Left kidney (tissue), 2 donors: ENCODE results near the gene ARRDC5. TPM values are rescaled to one million over a fixed set of nuclear protein-coding genes. Genes with fewer than 3 reads are reported as not detected.
A peak's percentile ranks its signal among the peaks of the same experiment; 100 is the strongest.
"Not testable (repeated sequence)": the region's sequence is repeated elsewhere in the genome, so short reads cannot be mapped to it uniquely, and the experiment has no call there.

Experiments
- DNase-seq: peaks from one replicate; pipeline ENCODE4 v3.0.0-alpha.2; 2013
- polyA plus RNA-seq: library from polyadenylated mRNA; unstranded; fragments of 120-200 nt; gene quantifications from one replicate; pipeline ENCODE4 v1.2.1, GENCODE V29; 2013; ENCODE audit not compliant: insufficient read length

ARRDC5 gene
- polyA plus RNA-seq, 1 donor, result not detected

DNA sequence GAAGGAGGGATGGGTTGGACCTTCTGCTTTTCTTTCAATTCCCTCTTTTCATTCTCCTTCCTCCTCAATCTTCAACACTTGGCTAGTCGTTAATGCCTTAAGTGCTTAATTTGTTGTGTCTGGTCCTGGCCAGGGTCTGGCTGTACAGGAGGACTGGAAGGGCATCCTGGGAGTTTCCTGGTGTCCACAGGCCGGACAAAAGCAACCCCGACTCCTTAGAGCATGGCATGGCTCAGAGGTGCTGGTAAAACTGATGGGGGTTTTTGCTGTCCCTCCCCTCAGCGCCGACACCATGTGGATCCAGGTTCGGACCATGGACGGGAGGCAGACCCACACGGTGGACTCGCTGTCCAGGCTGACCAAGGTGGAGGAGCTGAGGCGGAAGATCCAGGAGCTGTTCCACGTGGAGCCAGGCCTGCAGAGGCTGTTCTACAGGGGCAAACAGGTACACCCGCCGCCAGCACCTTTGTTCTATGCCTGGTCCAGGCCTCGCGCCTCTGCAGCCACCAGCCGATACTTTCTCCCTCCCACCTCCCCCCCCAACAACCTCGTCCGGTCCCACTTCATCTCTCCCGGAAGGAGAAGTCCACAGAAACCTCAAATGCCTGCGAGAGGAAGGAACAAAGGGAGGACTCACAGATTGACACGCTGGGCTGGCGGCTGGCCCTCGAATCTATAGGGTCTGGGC lies 8.0 kb upstream of the ARRDC5 start:
- DNase-seq, result no peak

DNA sequence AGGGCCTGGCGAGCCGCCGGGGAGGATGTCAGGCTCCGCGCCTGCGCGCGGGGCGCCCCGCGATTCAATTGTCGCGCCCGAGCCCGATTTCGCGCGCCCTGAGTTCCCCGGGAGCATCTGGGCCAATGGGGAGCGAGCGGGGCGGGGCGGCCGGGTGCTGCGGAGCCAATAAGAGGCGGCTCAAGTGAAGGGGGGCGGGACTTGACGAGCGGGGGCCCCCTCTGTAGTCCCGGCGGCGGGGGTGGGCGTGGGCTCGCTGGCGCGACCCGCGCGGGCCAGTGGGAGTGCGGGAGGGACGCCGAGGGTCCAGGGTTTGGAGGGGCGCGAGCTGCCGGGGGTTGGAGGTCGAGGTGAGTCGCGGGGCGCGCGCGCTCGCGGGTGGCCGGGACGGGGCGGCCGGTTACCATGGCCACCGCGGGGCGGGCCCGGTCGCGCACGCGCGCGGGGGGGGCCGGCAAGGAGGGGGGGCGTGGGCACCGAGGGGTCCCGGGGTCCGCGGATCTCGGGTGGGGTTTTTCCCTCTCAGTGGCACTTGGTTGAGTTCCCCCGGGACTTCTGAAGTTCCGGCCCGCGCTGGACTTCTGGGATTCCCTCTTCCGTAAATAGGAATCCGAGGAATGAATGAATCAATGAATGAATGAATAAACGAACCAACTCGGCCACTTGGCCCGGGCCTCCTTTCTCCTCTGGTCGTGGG lies 7.3 kb upstream of the ARRDC5 start:
- peak; percentile 91 for DNase-seq

DNA sequence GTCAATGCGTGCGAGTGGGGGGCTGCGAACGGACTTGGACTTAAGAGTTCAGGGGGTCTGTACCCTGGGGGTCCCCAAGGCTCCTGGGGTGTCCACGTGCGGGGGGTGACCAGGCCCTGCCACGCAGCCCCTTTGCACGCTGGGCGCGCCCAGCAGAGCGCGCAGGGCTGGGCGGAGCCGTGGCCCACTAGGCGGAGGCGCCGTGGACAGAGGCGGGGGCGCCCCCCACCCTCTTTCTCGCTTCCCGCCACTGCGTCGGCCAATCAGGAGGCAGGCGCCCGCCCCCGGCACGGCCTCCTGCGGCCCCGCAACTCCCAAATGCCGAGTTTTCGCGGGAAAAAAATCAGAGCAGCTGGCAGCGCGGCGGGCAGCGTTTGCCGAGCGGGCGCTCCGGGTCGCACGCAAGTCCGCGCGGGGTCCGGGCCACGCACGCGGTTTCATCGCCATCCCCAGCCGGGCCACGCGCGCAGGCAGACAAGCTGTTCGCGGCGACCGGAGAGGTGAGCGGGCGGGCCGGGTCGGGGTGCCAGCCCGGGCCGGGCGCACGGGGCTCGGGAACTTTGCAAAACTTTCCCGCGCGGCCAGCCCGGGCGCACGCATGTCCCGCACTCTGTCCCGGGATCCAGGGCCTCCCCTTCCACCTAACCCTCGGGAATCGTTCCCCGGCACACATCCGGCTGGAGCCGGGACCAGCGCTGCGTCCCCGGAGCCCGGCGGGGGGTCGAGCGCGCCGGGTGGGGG lies 6.6 kb upstream of the ARRDC5 start, which contains the start of gene UHRF1:
TSS of gene UHRF1 (plus strand) at position 346 of the 741 bp plus-strand sequence. CDS start 1,385 bp downstream, outside the sequence.
- DNase-seq, result no peak

DNA sequence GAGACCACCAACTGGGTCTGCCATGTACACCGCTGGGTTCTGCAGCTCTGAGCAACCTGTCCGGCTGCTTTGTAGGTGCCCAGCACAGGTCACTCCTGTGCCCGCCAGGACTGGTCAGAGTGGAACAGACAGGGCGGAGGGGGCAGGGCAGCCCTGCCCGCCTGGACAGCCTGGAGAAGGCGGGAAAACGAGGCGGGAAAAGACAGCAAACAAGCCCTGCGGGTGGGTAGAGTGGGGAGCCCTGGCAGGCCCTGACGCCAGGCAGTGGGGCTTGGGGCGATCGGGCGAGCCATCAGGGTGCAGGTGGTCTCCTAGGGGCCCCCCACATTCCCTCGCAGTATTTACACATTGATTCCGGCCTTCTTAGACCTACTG lies 6.1 kb upstream of the ARRDC5 start:
- no peak for DNase-seq

DNA sequence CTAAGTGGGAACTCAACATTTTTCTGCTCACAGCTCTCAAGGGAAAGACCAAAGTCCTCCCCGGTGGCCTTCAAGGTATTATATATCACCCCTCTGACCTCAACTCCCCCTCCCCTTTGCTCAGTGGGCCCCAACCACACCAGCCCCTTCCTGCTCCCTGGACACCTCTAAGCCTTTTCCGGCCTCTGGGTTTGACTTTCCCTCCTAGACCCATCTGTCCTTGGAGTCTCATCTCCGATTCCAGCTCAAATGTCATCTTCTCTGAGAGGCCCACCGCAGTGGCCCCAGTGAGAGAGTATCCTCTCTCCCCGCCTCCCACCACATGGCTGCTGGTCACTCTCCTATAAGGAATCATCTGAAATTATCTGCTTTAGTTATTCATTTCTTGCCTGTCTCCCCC lies 5.7 kb upstream of the ARRDC5 start:
- peak; percentile 51 for DNase-seq

DNA sequence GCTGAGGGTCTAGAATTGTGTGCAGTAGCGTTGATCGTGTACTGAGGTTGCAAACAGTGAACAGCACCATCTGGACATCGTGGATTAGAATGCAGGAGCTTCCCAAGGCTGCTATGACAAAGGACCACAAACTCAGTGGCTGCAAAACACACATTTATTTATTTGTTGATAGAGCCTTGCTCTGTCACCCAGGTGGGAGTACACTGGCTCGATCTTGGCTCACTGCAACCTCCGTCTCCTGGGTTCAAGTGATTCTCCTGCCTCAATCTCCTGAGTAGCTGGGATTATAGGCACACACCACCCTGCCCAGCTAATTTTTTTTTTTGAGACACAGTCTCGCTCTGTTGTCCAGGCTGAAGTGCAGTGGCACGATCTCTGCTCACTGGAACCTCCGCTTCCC lies 4.3 kb upstream of the ARRDC5 start:
- DNase-seq, result no peak

DNA sequence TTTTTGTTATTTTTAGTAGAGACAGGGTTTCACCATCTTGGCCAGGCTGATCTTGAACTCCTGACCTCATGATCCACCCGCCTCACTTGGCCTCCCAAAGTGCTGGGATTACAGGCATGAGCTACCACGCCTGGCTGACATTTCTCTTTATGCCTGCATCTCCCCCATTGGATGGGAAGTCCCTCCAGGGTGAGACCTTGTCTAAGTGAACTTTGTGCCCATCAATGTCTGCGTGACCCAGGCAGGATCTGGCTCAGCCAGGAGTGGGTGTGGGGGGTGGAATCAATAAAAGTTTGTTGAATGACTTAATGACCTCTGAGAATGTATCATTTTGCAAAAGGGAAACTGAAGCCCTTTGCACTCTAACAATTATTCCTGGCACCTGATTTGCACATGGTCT lies 1.8 kb upstream of the ARRDC5 start:
- no peak for DNase-seq

DNA sequence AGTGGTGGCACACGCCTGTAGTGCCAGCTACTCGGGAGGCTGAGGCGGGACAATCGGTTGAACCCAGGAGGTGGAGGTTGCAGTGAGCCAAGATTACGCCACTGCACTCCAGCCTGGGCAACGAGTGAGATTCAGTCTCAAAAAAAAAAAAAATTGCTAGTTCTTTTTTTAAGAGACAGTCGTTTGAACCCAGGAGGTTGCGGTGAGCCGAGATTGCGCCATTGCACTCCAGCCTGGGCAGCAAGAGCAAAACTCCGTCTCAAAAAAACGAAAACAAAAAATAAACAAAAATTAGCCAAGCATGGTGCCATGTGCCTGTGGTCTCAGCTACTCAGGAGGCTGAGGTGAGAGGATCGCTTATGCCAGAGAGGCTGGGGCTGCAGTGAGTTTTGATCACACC lies 1.8 kb downstream of the ARRDC5 start:
- DNase-seq, result not testable (repeated sequence)

DNA sequence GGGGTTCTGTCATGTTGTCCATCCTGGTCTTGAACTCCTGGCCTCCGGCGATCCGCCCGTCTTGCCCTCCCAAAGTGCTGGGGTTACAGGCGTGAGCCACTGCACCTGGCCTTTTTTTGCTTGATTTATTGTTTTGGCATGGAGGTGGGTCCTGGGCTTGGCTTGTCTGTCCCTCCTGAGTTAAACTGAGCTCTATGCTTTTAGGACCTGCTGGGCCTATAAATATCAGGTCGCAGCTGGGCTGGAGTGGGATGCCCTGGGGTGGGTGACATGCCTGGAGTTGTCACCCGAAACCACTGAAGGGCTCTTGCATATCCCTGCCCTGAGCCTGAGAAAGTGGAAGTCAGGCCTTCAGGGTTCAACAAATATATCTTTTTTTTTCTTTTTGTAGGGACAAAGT lies 5.5 kb downstream of the ARRDC5 start:
- DNase-seq, result no peak

DNA sequence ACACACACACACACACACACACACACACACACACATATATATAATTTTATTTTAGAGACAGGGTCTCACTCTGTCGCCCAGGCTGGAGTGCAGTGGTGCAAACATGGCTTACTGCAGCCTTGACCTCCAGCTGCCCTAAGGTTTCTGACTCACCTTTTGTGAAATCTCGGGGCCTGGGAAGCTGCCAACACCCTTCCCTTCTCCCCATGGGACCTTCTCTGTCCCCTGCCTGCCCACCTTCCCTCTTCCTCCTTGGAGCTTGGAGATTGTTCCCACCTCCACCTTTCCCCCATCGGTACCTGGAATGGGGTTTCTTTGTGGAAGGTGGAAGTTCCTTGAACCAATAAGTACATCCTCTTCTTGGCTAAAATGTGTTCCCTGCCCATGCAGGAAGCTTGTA lies 6.3 kb downstream of the ARRDC5 start:
- DNase-seq, result no peak

DNA sequence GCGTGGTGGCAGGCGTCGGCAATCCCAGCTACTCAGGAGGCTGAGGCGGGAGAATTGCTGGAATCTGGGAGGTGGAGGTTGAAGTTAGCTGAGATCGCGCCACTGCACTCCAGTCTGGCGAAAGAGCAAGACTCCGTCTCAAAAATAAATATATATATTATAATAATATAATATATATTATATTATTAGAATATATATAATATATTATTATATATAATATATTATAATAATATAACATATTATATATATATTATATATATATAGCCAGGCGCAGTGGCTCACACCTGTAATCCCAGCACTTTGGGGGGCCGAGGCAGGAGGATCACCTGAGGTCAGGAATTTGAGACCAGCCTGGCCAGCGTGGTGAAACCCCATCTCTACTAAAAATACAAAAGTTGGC lies 9.7 kb downstream of the ARRDC5 start:
- not testable (repeated sequence) for DNase-seq

DNA sequence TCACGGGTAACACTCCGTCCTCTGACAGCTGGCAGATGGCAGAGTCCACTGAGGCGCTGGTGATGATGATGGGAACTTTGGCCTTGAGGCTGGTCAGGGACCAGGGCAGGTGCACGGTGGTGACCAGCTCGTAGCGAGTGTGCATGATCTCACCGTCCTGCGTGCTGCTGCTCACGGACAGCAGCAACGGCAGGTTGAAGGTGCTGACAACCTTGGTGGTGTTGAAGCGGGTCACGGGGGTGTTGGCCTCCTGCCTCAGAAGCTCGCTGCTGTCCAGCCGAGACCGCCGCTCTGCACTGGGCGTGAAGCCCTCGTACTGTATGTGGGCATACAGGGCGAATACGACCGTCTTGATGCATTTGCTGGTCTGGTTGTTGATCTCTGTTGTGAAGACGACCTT lies 11.6 kb downstream of the ARRDC5 start:
- no peak for DNase-seq

DNA sequence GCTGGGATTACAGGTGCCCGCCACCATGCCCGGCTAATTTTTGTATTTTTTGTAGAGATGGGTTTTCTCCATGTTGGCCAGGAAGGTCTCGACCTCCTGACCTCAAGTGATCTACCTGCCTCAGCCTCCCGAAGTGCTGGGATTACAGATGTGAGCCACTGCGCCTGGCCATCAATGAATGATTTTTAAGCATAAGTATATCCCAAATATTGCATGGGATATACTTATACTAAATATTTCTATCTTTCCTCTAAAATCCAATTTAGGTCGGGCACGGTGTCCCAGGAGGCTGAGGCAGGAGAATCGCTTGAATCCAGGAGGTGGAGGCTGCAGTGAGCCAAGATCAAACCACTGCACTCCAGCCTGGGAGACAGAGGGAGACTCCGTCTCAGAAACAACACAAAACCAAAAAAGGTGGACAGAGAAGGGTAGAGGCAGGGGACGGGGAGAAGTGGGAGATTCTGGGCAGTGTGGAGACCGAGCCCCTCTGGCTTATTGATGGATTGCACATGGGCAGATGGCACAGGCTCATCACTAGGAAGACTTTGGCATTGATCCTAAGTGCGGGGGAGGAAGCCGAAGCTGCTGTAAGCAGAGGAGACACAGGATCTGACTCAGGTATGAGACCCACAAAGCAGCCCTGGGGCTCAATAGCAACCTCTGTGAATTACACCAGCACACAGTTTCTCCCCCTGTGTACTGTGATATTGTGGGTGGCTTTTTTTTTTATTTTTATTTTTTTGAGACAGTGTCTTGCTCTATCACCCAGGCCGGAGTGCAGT lies 13.5 kb downstream of the ARRDC5 start:
- no peak for DNase-seq

DNA sequence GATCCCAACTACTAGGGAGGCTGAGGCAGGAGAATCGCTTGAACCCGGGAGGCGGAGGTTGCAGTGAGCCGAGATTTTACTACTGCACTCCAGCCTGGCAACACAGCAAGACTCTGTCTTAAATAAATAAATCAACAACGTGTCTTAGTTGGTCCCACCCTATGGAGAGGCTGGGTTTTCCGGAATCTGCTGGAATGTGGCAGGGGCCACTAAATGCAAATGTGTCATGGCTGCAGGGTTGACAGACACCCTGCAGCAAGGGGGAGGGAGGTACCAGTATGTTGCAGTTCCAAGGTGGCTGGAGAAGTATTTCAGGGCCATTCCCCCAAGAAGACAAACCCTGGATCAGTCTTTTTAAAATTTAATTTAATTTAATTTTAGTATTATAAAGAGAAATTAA lies 14.9 kb downstream of the ARRDC5 start:
- DNase-seq, result not testable (repeated sequence)

DNA sequence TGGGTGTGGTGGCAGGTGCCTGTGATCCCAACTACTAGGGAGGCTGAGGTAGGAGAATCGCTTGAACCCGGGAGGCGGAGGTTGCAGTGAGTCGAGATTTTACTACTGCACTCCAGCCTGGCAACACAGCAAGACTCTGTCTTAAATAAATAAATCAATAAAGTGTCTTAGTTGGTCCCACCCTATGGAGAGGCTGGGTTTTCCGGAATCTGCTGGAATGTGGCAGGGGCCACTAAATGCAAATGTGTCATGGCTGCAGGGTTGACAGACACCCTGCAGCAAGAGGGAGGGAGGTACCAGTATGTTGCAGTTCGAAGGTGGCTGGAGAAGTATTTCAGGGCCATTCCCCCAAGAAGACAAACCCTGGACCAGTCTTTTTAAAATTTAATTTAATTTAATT lies 17.7 kb downstream of the ARRDC5 start:
- not testable (repeated sequence) for DNase-seq

DNA sequence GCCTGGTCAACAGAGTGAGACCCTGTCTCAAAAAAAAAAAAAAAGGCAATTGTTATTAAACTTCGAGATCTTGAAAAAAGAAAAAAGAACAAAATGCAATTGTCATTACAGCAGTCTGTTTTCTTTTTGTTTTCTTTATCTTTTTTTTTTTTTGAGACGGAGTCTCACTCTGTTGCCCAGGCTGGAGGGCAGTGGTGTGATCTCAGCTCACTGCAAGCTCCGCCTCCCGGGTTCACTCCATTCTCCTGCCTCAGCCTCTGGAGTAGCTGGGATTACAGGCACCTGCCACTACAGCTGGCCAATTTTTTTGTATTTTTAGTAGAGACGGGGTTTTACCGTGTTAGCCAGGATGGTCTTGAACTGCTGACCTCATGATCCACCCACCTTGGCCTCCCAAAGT lies 19.8 kb downstream of the ARRDC5 start:
- DNase-seq, result not testable (repeated sequence)

DNA sequence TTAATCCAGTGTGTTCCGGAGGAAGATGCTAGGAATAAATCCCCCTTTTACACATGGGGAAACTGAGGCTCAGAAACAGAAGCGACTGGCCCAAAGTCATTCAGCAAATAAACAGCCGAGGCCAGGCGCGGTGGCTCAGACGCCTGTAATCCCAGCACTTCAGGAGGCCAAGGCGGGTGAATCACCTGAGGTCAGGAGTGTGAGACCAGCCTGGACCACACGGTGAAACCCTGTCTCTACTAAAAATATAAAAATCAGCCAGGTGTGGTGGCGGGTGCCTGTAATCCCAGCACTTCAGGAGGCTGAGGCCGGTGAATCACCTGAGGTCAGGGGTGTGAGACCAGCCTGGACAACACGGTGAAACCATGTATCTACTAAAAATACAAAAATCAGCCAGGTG lies 23.7 kb downstream of the ARRDC5 start:
- DNase-seq, result no peak

DNA sequence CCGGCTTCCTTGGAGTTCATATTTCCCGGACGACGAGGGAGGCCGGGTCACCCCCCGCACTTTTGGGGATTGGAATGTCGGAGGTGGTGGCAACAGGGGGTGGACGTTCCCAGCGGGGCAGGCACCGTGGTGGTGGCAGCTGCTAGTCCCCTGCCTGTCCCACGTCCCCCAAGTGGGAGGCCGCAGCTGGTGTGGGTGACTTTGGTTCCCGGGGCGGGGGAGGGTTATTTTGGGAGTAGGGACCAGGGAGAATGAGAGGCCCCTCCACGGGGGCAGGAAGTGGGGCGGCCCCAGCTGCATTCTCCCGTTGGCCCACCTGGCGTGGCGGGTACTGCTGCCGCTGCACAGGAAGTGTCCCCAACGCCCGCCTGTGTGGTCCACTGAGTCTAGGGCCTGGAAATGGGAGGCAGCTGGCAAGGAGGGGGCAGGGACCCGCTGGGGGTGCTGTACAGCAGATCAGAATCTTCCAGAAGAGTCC lies 24.2 kb downstream of the ARRDC5 start:
- DNase-seq, result no peak

DNA sequence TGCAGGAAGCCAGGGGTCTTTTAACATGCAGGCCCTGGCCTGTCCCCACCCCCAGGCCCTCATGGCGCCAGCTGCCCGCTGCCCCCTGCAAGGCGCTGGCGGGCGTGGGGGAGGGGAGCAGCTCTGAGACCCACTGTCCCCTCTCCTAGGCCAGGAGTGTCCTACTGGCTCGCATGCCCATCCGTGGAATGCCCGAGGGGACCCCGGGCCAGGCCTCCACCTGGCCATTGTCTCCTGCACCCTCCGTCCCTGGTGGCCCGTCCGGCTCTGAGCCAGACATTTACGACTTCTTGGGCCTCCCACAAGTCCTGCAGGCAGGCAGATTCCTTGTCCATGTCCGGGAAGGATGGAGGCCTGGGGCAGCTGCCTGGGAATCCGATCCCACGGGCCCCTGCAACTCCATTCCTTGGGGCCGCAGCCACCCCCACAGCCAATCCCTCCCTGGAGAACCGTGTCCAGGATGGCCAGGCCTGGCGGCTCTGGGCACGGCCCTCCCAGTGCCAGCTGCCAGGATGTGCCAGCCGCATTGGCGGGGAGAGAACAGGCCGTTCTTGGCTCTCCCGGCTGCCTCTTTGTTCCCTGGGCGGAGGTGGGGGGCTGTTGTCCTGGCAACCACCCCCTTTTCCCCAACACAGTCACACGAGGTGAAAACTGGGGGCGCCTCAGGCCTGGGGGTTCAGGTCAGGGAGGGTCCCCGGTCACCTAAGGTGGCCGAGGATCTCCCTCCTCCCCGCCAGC lies 24.8 kb downstream of the ARRDC5 start:
- peak; percentile 35 for DNase-seq

DNA sequence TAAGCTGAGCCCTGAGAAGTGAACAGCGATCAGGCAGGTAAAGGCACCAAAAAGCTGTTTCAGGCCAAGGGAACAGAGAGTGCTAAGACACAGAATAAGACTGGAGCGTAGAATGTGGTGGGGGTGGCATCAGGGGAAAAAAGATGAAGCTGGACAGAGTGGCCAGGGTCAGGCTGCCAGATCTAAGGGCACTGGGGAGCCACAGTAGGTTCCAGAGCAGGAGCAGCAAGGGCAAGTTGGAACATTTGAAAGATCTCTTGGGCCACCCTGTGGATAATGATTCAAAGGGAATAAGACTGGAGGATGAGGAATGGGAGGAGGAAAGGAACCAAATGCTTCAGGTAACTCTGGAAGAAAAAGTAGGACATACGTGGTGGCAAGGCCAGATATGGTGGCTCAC lies 28.8 kb downstream of the ARRDC5 start:
- no peak for DNase-seq

DNA sequence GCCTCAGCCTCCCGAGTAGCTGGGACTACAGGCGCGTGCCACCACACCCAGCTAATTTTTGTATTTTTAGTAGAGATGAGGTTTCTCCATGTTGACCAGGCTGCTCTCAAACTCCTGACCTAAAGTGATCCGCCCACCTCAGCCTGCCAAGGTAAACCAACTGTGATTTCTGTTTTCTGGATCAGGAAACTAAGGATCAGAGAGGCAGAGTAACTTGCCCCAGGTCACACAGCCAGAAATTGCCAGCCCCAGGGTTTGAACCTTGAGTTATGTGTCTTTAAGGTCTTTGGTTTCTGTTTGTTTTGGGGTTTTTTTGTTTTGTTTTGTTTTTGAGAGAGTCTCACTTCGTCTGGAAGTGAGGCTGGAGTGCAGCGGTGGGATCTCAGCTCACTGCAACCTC lies 31.0 kb downstream of the ARRDC5 start:
- DNase-seq, result no peak
